Heart left ventricle (tissue), 16 donors: ENCODE measurements around the gene MED8. TPM values are rescaled to one million over a fixed set of nuclear protein-coding genes. Genes with fewer than 3 reads are reported as not detected.

Source experiments
- ATAC-seq, 4 donors: fragments of 200-7000 bp; cut with Tn5 transposase; one replicate each; pipeline ENCODE4 v1.9.1; 2020 to 2022; ENCODE audit warnings: moderate library complexity in 4 of 4, mild to moderate bottlenecking in 3 of 4, moderate number of reproducible peaks in 1 of 4
- DNase-seq, 5 donors: peaks; one replicate each; pipeline ENCODE4 v3.0.0-alpha.2; 2020
- H3K27ac ChIP-seq, 12 donors: fragments of 200-600 bp; sonication (generic) in 4 of 12; one replicate each; pipeline versions ENCODE4 v1.5.0 to v1.8.0; 2016 to 2022; ENCODE audit warnings: mild to moderate bottlenecking in 2 of 12
- H3K27me3 ChIP-seq, 9 donors: fragments of 200-600 bp; sonication (generic) in 2 of 9; one replicate each; pipeline versions ENCODE4 v1.5.1 to v1.8.0; 2016 to 2022; ENCODE audit warnings: mild to moderate bottlenecking in 3 of 9
- H3K36me3 ChIP-seq, 9 donors: fragments of 200-600 bp; sonication (generic) in 2 of 9; one replicate each; pipeline versions ENCODE4 v1.5.0 to v1.8.0; 2018 to 2022; ENCODE audit warnings: mild to moderate bottlenecking in 2 of 9
- H3K4me1 ChIP-seq, 12 donors: fragments of 200-600 bp; sonication (generic) in 4 of 12; one replicate each; pipeline versions ENCODE4 v1.5.0 to v1.8.0; 2016 to 2022; ENCODE audit warnings: mild to moderate bottlenecking in 3 of 12
- H3K4me3 ChIP-seq, 12 donors: fragments of 200-600 bp; sonication (generic) in 4 of 12; one replicate each; pipeline versions ENCODE4 v1.5.0 to v1.8.0; 2017 to 2022; ENCODE audit warnings: mild to moderate bottlenecking in 9 of 12, moderate library complexity in 4 of 12
- H3K9me3 ChIP-seq, 12 donors: fragments of 200-600 bp; sonication (generic) in 4 of 12; one replicate each; pipeline versions ENCODE4 v1.5.0 to v1.8.0; 2016 to 2022; ENCODE audit warnings: mild to moderate bottlenecking in 1 of 12
- CTCF ChIP-seq, 12 donors: fragments of 200-600 bp; sonication (generic) in 4 of 12; IDR thresholded peaks; one replicate each; pipeline versions ENCODE4 v1.5.0 to v1.8.0; 2018 to 2022; ENCODE audit warnings: antibody characterized with exemption in 12 of 12, mild to moderate bottlenecking in 5 of 12
- POLR2A ChIP-seq, 2 donors: fragments of 450-650 bp; IDR thresholded peaks; one replicate each; pipeline ENCODE4 v1.6.1; 2017; ENCODE audit warnings: antibody characterized with exemption in 2 of 2, mild to moderate bottlenecking in 2 of 2, moderate library complexity in 2 of 2
- whole genome bisulfite sequencing, 4 donors: extraction: QIAGEN DNeasy Blood & Tissue Kit in 2 of 4; methylation state at CpG; one replicate each; pipeline versions ENCODE4 v1.1.5 to v1.1.7; 2013 to 2018; 5-methylcytosine and 5-hydroxymethylcytosine counted together
- intact Hi-C, 10 donors: fragments of 100-400 bp; cut with DNase I; formaldehyde crosslinking; loops; one replicate each; pipeline versions ENCODE4 v1.11.1 to v1.14.2; 2022
- long read RNA-seq, 3 donors: library from polyadenylated mRNA; unstranded; transcript quantifications; one replicate each; pipeline ENCODE4 v2.0.0, GENCODE V29; 2020 to 2021
- polyA plus RNA-seq, 2 donors: library from polyadenylated mRNA; stranded (reverse); fragments of 200-250 nt; gene quantifications; one replicate each; pipeline ENCODE4 v1.2.3, GENCODE V29; 2013
- total RNA-seq, 9 donors: library from RNA; depleted of rRNA in 2 of 9; stranded (reverse); fragments of >200 nt in 2 of 9; fragmentation: NEBNext Ultra II Directional in 3 of 9; extraction: Animal tissue kit (Norgen Biotek cat#: 25700) in 3 of 9; gene quantifications; one replicate each; pipeline versions ENCODE4 v1.1.0 to v1.2.4, GENCODE V29; 2016 to 2023
- donor health status: ischemic (EF 13 %, LVEDD 7.1; RV severe dilation, severe dysfunction).
- donor health status: healthy with polysubstance abuse.
- donor health status: DM: no; HTN: yes; CAD: no.
- donor health status: DM: no; HTN: no; CAD: no.
- donor health status: ischemic (EF 25% LVEDD 6.9; RV normal size, moderate dysfunction).
- donor health status: ischemic (EF 25% LVEDD 5.7; RV mildly dilated, moderate dysfunction).
- donor health status: healthy.
- donor health status: DM: yes; HTN: yes; CAD: no.
- donor health status: ischemic (EF 35%, LVEDD 5.7; RV mildly dilated, moderate dysfunction).
- donor health status: nonischemic (EF 11% LVEDD 7.7; RV severe dilation, severe dysfunction).
- donor health status: DM: yes; HTN: yes; CAD: no.
- donor health status: PGD.
- donor health status: ischemic (EF 29% LVEDD 5.4; RV normal size, mild dysfunction).
- donor health status: nonischemic (EF 23%, LVEDD 6.1; RV moderate dilation, normal function).

MED8 gene
- total RNA-seq (10 to 100 TPM; 13.7 to 25.4 (median 16.9) TPM), polyA plus RNA-seq (10 to 100 TPM; 11.7 to 31.4 TPM)
- long read RNA-seq, donor 1, transcript MED8-203 (7 exons, 1,924 nt) = major isoform, 18 of 28 reads
- long read RNA-seq, donor 1, partial matches to known transcripts = 4 of 28 reads
- long read RNA-seq, donor 1, other reads (novel, unspliced or antisense) = 5 of 28 reads
- long read RNA-seq, donor 2, transcript MED8-203 (7 exons, 1,924 nt) = major isoform, 72 of 104 reads
- long read RNA-seq, donor 2, partial matches to known transcripts = 14 of 104 reads
- long read RNA-seq, donor 2, other reads (novel, unspliced or antisense) = 18 of 104 reads
- long read RNA-seq, donor 3, transcript MED8-203 (7 exons, 1,924 nt) = major isoform, 35 of 44 reads
- long read RNA-seq, donor 3, partial matches to known transcripts = 2 of 44 reads
- long read RNA-seq, donor 3, other reads (novel, unspliced or antisense) = 7 of 44 reads

- DNase-seq = peak; percentile 95 to 97 (median 96)
- H3K36me3 ChIP-seq = peaks cover 0 to 45% (median 33%) of the 10 kb centered on the region in 9 donors
- H3K27me3 ChIP-seq = no peaks in the 10 kb centered on the region
- WGBS, 4 donors = 0% methylated on average over 38 to 65 of the region's 65 CpGs
- TF ChIP-seq POLR2A (IDR thresholded peaks at IDR 0.05) (peak; percentile 15 to 85), CTCF (IDR thresholded peaks at IDR 0.05) (no peak)
- intact Hi-C loops = loop anchor here in 7 of 10 donors (2.0 to 10.0 kb wide), 4 partner anchors 21 to 465 kb away; partner anchors contain the start of gene ELOVL1 (in 2 of the 7)
- peak within 1 kb of the TSS; percentile 1 to 89 (median 83) for H3K27ac ChIP-seq
- H3K4me1 ChIP-seq = peaks cover 13 to 32% (median 26%) of the 10 kb centered on the region in 12 donors
- H3K4me3 ChIP-seq = peak within 1 kb of the TSS; percentile 51 to 98 (median 84)
- ATAC-seq = peak; percentile 98 to 99 (median 99)
- H3K9me3 ChIP-seq = no peaks in the 10 kb centered on the region
Observed at GRCh38 chr1:43389326-43390313, at the start of gene MED8, which contains the start of gene SZT2. MED8 (minus strand) TSS chr1:43389800; CDS start chr1:43389764, 36 bp downstream. SZT2 (plus strand) TSS chr1:43389899; CDS start chr1:43389969, 70 bp downstream.

GRCh38 chr1:43438953-43439581 is 49.5 kb upstream of the MED8 start:
- no peak for ATAC-seq
- Histone ChIP-seq H3K9me3 (no peaks in the 10 kb centered on the region), H3K4me1 (peaks cover 0 to 17% (median 4%) of the 10 kb centered on the region in 12 donors), H3K27me3 (no peaks in the 10 kb centered on the region), H3K27ac (no peak overlapping the region), H3K4me3 (no peak overlapping the region), H3K36me3 (peaks cover 0 to 90% (median 81%) of the 10 kb centered on the region in 9 donors)
- peak in 1 of 5 donors; percentile 11 for DNase-seq
- intact Hi-C loops = no loop called here
- TF ChIP-seq CTCF (IDR thresholded peaks at IDR 0.05) (no peak), POLR2A (IDR thresholded peaks at IDR 0.05) (no peak)
- WGBS, 4 donors = 90 to 93% (median 92%) methylated on average over 10 of the region's 10 CpGs

- DNase-seq (peak in 2 of 5 donors; percentile 11 to 20), ATAC-seq (no peak)
- WGBS, 4 donors = 92 to 97% (median 96%) methylated on average over 8 of the region's 8 CpGs
- H3K27me3 ChIP-seq = no peaks in the 10 kb centered on the region
- peaks cover 0 to 90% (median 81%) of the 10 kb centered on the region in 9 donors for H3K36me3 ChIP-seq
- no peak for TF ChIP-seq POLR2A (IDR thresholded peaks at IDR 0.05)
- TF ChIP-seq CTCF (IDR thresholded peaks at IDR 0.05) = no peak
- H3K27ac ChIP-seq = no peak overlapping the region
- H3K4me3 ChIP-seq = no peak overlapping the region
- no peaks in the 10 kb centered on the region for H3K9me3 ChIP-seq
- H3K4me1 ChIP-seq = peaks cover 0 to 17% (median 4%) of the 10 kb centered on the region in 12 donors
- intact Hi-C loops = no loop called here
Observed at GRCh38 chr1:43438576-43438952, 49.0 kb upstream of the MED8 start.
